Fibroblast of lung (primary cell): ENCODE results near the gene CMA1. TPM values are rescaled to one million over a fixed set of nuclear protein-coding genes. Genes with fewer than 3 reads are reported as not detected.
"Not testable (repeated sequence)": the region's sequence is repeated elsewhere in the genome, so short reads cannot be mapped to it uniquely, and the experiment has no call there.

Experiments
- DNase-seq, 2 donors: peaks; one replicate each; pipeline versions ENCODE4 v3.0.0 to v3.0.0-alpha.2; 2010; ENCODE audit warnings: low read depth in 2 of 2
- H2AFZ ChIP-seq: 2 replicates; pipeline ENCODE4 v1.5.1; 2012; ENCODE audit warnings: low read length, control low read depth, inconsistent platforms
- H3K27ac ChIP-seq: 2 replicates; pipeline ENCODE4 v1.5.1; 2011; ENCODE audit warnings: low read length, control low read depth; ENCODE audit not compliant: insufficient read depth
- H3K27me3 ChIP-seq: 2 replicates; pipeline ENCODE4 v1.5.1; 2011; ENCODE audit warnings: mild to moderate bottlenecking, low read length; ENCODE audit not compliant: control insufficient read depth, insufficient read depth
- H3K36me3 ChIP-seq: 2 replicates; pipeline ENCODE4 v1.5.1; 2011; ENCODE audit warnings: low read length; ENCODE audit not compliant: control insufficient read depth, insufficient read depth
- H3K4me1 ChIP-seq: 2 replicates; pipeline ENCODE4 v1.5.1; 2011; ENCODE audit warnings: low read length; ENCODE audit not compliant: control insufficient read depth, insufficient read depth; ENCODE audit errors: extremely low read depth
- H3K4me2 ChIP-seq: 2 replicates; pipeline ENCODE4 v1.5.1; 2011; ENCODE audit warnings: low read length, control low read depth; ENCODE audit not compliant: insufficient read depth; ENCODE audit errors: extremely low read depth
- H3K4me3 ChIP-seq, 4 experiments: fragments of 200-600 bp in 1 of 4; sonication (generic) in 1 of 4; replicated peaks in 1 of 4; 2 replicates each; pipeline ENCODE4 v1.5.1; 2011 to 2016; ENCODE audit warnings: low read length in 4 of 4, low read depth in 3 of 4, mild to moderate bottlenecking in 3 of 4, control low read depth in 2 of 4, inconsistent platforms in 1 of 4, mixed read lengths in 1 of 4; ENCODE audit not compliant: insufficient read depth in 1 of 4; ENCODE audit errors: control extremely low read depth in 1 of 4
- H3K79me2 ChIP-seq: 2 replicates; pipeline ENCODE4 v1.5.1; 2012; ENCODE audit warnings: mild to moderate bottlenecking, low read length, inconsistent platforms; ENCODE audit not compliant: control insufficient read depth, insufficient read depth
- H3K9ac ChIP-seq: 2 replicates; pipeline ENCODE4 v1.5.1; 2011; ENCODE audit warnings: mild to moderate bottlenecking, low read length, control low read depth; ENCODE audit not compliant: insufficient read depth
- H3K9me3 ChIP-seq: 2 replicates; pipeline ENCODE4 v1.5.1; 2012; ENCODE audit warnings: low read depth, low read length; ENCODE audit not compliant: control insufficient read depth, insufficient read depth
- H4K20me1 ChIP-seq: 2 replicates; pipeline ENCODE4 v1.5.1; 2011; ENCODE audit warnings: low read length; ENCODE audit not compliant: control insufficient read depth, insufficient read depth; ENCODE audit errors: extremely low read depth
- EZH2 ChIP-seq: IDR thresholded peaks from 2 replicates; pipeline ENCODE4 v1.5.1; 2012; ENCODE audit warnings: low read length, control low read depth, mild to moderate bottlenecking; ENCODE audit errors: missing control alignments
- polyA minus RNA-seq: library from RNA; depleted of rRNA, polyadenylated mRNA; stranded (reverse); fragments of >200 nt; gene quantifications from 2 replicates; pipeline ENCODE4 v1.2.3, GENCODE V29; 2011; ENCODE audit warnings: low replicate concordance
- polyA plus RNA-seq, 2 donors: library from polyadenylated mRNA; depleted of rRNA in 1 of 2; stranded (reverse) in 1 of 2; unstranded in 1 of 2; fragments of >200 nt; gene quantifications; 2 replicates each; pipeline ENCODE4 v1.2.1, GENCODE V29; 2011 to 2012; ENCODE audit warnings: missing spikeins in 1 of 2
- total RNA-seq: library from RNA; depleted of rRNA; stranded (reverse); fragments of >200 nt; gene quantifications from 2 replicates; pipeline ENCODE4 v1.2.1, GENCODE V29; 2014
- TF ChIP-seq, protein P1 (sequence below), 2 donors: IDR thresholded peaks in 1 of 2; conservative IDR thresholded peaks in 1 of 2; 1 replicate in 1 of 2; 2 replicates in 1 of 2; pipeline ENCODE4 v1.5.1; 2011 to 2012; ENCODE audit warnings: low read length in 2 of 2, control low read depth in 1 of 2, inconsistent platforms in 1 of 2, low read depth in 1 of 2, mild to moderate bottlenecking in 1 of 2

The CMA1 gene
- total RNA-seq (not detected in 2 replicates), polyA plus RNA-seq (not detected in 2 replicates), polyA minus RNA-seq (not detected in 2 replicates)
- polyA plus RNA-seq (2012): not detected in 2 replicates

DNA sequence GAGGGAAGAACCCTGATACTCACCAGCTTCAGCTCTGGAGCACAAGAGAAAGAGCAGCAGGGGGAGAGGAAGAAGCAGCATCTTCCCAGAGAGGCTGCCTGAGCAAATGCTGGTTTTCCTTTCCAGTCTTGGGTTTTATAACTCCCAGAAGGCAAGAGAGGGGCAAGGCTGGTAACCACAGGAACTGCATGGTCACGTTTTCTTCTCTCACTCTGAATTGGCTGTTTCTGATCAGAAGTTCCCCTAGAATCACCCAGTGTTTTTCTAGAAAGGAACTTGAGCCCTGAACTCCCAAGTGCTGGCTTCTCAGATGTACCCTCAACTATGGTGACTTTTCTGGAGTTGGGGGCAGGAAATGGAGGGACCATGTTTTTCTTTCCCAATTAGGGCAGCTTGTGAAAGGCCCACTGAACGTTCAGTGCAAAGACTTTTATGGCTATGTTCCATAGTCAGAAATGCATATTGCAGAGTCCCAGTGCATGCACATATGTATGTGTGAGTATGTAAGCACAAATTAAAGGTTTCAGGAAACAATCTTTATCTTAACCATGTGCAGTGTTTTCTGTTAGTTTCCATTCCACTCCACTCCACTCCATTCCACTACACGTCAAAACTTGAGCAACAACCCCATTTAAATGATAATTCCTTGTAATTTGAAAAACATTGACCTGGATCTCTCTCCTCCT is at the start of gene CMA1:
TSS of gene CMA1 (minus strand) at position 111 of the 686 bp plus-strand sequence. CDS start at position 81, 30 bp downstream.
- DNase-seq: no peak
- no peak within 1 kb of the TSS for H2AFZ ChIP-seq

DNA sequence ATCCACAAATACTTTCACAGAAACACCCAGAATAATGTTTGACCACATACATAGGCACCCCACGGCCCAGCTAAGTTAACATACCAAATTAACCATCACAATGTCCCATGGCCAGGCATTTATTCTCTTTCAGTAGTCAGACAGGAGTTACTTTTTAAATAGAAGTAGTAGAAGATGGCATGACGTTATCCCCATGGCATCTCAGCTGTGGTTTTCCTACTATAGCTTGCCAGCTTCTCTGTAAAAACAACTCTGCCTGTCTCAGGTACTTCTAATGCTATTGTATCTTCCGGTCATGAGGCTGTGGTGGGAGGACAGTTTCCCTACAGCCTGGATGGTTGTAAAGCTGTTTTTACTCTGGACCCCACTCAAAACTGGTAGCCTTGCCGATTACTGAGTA is 48.7 kb upstream of the CMA1 start:
- Histone ChIP-seq H3K79me2 (no peaks in the 10 kb centered on the region), H3K27ac (no peak overlapping the region), H3K4me1 (no peaks in the 10 kb centered on the region), H3K9me3 (no peaks in the 10 kb centered on the region), H4K20me1 (no peaks in the 10 kb centered on the region), H3K9ac (no peak overlapping the region), H3K27me3 (no peaks in the 10 kb centered on the region), H3K4me2 (no peak overlapping the region), H3K4me3 (no peak overlapping the region), H2AFZ (no peak overlapping the region), H3K36me3 (no peaks in the 10 kb centered on the region)
- peak in 1 of 2 donors; percentile 25 for DNase-seq
- TF ChIP-seq EZH2: no peak
- TF ChIP-seq, protein P1, sequence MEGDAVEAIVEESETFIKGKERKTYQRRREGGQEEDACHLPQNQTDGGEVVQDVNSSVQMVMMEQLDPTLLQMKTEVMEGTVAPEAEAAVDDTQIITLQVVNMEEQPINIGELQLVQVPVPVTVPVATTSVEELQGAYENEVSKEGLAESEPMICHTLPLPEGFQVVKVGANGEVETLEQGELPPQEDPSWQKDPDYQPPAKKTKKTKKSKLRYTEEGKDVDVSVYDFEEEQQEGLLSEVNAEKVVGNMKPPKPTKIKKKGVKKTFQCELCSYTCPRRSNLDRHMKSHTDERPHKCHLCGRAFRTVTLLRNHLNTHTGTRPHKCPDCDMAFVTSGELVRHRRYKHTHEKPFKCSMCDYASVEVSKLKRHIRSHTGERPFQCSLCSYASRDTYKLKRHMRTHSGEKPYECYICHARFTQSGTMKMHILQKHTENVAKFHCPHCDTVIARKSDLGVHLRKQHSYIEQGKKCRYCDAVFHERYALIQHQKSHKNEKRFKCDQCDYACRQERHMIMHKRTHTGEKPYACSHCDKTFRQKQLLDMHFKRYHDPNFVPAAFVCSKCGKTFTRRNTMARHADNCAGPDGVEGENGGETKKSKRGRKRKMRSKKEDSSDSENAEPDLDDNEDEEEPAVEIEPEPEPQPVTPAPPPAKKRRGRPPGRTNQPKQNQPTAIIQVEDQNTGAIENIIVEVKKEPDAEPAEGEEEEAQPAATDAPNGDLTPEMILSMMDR (conservative IDR thresholded peaks at IDR 0.05 in 1 of 2, IDR thresholded peaks at IDR 0.05 in 1 of 2; ENCODE audit: low read depth in 1 of 2, low read length in 2 of 2): no peak

More for the DNA sequence above, at the start of gene CMA1:
- H3K27me3 ChIP-seq: no peaks in the 10 kb centered on the region
- no peaks in the 10 kb centered on the region for H3K4me1 ChIP-seq
- H3K36me3 ChIP-seq: no peaks in the 10 kb centered on the region
- H3K4me3 ChIP-seq: no peak within 1 kb of the TSS
- H3K27ac ChIP-seq: no peak within 1 kb of the TSS
- no peaks in the 10 kb centered on the region for H3K9me3 ChIP-seq
- H4K20me1 ChIP-seq: no peaks in the 10 kb centered on the region
- H3K4me2 ChIP-seq: no peak within 1 kb of the TSS
- H3K9ac ChIP-seq: no peak within 1 kb of the TSS
- TF ChIP-seq, protein P1 (conservative IDR thresholded peaks at IDR 0.05 in 1 of 2, IDR thresholded peaks at IDR 0.05 in 1 of 2; ENCODE audit: low read depth in 1 of 2, low read length in 2 of 2): no peak
- TF ChIP-seq EZH2: no peak
- no peaks in the 10 kb centered on the region for H3K79me2 ChIP-seq

DNA sequence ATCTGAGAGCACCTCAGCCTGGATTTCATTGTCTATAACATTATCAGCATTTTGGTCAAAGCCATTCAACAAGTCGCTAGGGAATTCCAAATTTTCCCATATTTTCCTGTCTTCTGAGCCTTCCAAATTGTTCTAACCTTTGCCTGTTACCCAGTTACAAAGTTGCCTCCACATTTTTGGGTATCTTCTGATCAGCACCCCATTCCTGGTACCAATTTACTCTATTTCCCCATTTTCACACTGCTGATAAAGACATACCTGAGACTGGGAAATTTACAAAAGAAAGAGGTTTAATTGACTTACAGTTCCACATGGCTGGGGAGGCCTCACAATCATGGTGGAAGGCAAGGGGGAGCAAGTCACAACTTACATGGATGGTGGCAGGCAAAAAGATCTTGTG is 41.0 kb upstream of the CMA1 start:
- H3K9me3 ChIP-seq, H3K79me2 ChIP-seq, H3K4me2 ChIP-seq, H2AFZ ChIP-seq, DNase-seq, H3K4me1 ChIP-seq, H3K36me3 ChIP-seq, H3K27me3 ChIP-seq, H4K20me1 ChIP-seq, H3K4me3 ChIP-seq, H3K27ac ChIP-seq, H3K9ac ChIP-seq: not testable (repeated sequence)
